ENCODE data around the gene LSP1. TPM values are rescaled to one million over a fixed set of nuclear protein-coding genes. Genes with fewer than 3 reads are reported as not detected.
"Not testable (repeated sequence)": the region's sequence is repeated elsewhere in the genome, so short reads cannot be mapped to it uniquely, and the experiment has no call there.

LSP1 gene
- total RNA-seq = 100 to 1,000 TPM; 463 to 477 TPM

DNA sequence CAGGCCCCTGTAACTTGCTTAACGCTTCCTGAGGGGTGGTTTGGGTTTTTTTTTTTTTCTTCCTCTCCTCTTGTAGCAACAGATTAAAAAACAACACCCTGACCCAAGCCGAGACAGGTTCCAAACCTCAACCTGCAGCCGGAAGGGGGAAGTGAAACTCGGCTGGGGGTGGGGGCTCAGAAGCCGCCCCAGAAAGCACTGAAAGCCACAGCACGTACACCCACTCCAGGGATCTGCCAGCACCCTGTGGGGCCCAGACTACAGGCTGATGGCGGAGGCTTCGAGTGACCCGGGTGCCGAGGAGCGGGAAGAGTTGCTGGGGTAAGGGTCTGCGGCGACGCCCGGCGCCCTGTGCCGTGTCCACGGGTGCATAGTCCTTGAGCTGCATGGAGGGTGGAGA is at the start of gene LSP1:
TSS of gene LSP1 (plus strand) at position 208 of the 400 bp plus-strand sequence. CDS start at position 269, 61 bp downstream.
- Mint-ChIP-seq H3K4me1 (ENCODE audit: low read depth) (peaks cover 63% of the 10 kb centered on the region), H3K27me3 (ENCODE audit: low read depth) (peaks cover 3% of the 10 kb centered on the region), H3K4me3 (peak within 1 kb of the TSS; percentile 99), H3K9me3 (ENCODE audit: insufficient read depth) (no peaks in the 10 kb centered on the region), H3K36me3 (ENCODE audit: low read depth) (peaks cover 24% of the 10 kb centered on the region), H3K27ac (peak within 1 kb of the TSS; percentile 98)
- DNase-seq = peak; percentile 93
- ChIA-PET POLR2A (interaction anchor here (0.6 to 3.8 kb wide), 8 partner anchors 9 to 69 kb away, joined by 3 to 16 read pairs (median 4); partner anchors contain the start of gene TNNI2), CTCF (interaction anchor here (0.9 to 3.1 kb wide), 10 partner anchors 14 to 200 kb away, joined by 3 to 23 read pairs (median 4); partner anchors contain the start of genes SYT8 and TNNI2)
- peak; percentile 63 for ATAC-seq

GRCh38 chr11:1803246-1803645 is 49.6 kb upstream of the LSP1 start:
- Mint-ChIP-seq H3K36me3 (ENCODE audit: low read depth) (no peaks in the 10 kb centered on the region), H3K4me1 (ENCODE audit: low read depth) (no peaks in the 10 kb centered on the region), H3K9me3 (ENCODE audit: insufficient read depth) (no peaks in the 10 kb centered on the region), H3K27me3 (ENCODE audit: low read depth) (peaks cover 25% of the 10 kb centered on the region), H3K4me3 (no peak overlapping the region), H3K27ac (no peak overlapping the region)
- DNase-seq (no peak), ATAC-seq (no peak)
- ChIA-PET CTCF (interaction anchor here (1.9 kb wide), 1 partner anchor 109 kb away, joined by 7 read pairs; no protein-coding TSS in a partner anchor), POLR2A (no interaction called here)

DNA sequence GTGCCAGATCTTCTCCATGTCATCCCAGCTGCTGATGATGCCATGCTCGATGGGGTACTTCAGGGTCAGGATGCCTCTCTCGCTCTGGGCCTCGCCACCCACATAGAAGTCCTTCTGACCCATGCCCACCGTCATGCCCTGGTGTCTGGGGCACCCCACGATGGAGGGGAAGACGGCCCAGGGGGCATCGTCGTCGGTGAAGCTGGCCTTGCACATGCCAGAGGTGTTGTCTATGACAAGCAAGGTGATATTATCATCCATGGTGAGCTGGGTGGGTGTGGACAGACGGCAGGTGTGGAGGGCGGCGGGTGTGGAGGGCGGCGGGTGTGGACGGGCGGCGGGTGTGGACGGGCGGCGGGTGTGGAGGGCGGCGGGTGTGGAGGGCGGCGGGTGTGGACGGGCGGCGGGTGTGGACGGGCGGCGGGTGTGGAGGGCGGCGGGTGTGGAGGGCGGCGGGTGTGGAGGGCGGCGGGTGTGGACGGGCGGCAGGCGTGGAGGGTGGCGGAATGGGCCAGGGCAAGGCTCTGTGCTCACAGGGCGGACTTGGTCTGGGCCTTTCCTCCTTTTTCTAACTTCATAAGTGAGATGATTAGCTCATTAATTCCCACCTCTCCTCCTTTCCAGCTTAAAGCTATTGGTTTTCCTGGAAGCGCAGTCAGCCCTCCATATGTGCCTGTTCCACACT is 48.9 kb upstream of the LSP1 start:
- H3K4me3 Mint-ChIP-seq; H3K4me1 Mint-ChIP-seq (ENCODE audit: low read depth); ATAC-seq; H3K27ac Mint-ChIP-seq; H3K9me3 Mint-ChIP-seq (ENCODE audit: insufficient read depth); H3K36me3 Mint-ChIP-seq (ENCODE audit: low read depth); POLR2A ChIA-PET; DNase-seq: not testable (repeated sequence)
- peaks cover 25% of the 10 kb centered on the region for H3K27me3 Mint-ChIP-seq (ENCODE audit: low read depth)
- CTCF ChIA-PET = interaction anchor here (1.9 to 2.4 kb wide), 2 partner anchors 29 to 110 kb away, joined by 7 to 9 read pairs; no protein-coding TSS in a partner anchor

GRCh38 chr11:1805525-1805924 is 47.4 kb upstream of the LSP1 start:
- DNase-seq = no peak
- no peaks in the 10 kb centered on the region for H3K36me3 Mint-ChIP-seq (ENCODE audit: low read depth)
- H3K9me3 Mint-ChIP-seq (ENCODE audit: insufficient read depth) = no peaks in the 10 kb centered on the region
- H3K4me1 Mint-ChIP-seq (ENCODE audit: low read depth) = no peaks in the 10 kb centered on the region
- H3K27ac Mint-ChIP-seq = no peak overlapping the region
- H3K4me3 Mint-ChIP-seq = no peak overlapping the region
- H3K27me3 Mint-ChIP-seq (ENCODE audit: low read depth) = peaks cover 29% of the 10 kb centered on the region
- CTCF ChIA-PET = interaction anchor here (0.6 to 2.8 kb wide), 4 partner anchors 28 to 499 kb away, joined by 3 to 14 read pairs (median 6); no protein-coding TSS in a partner anchor
- no peak for ATAC-seq
- POLR2A ChIA-PET = no interaction called here

- no peak for DNase-seq
- no peak for ATAC-seq
- Mint-ChIP-seq H3K4me1 (ENCODE audit: low read depth) (no peaks in the 10 kb centered on the region), H3K27me3 (ENCODE audit: low read depth) (peaks cover 25% of the 10 kb centered on the region), H3K27ac (no peak overlapping the region), H3K4me3 (no peak overlapping the region), H3K36me3 (ENCODE audit: low read depth) (no peaks in the 10 kb centered on the region), H3K9me3 (ENCODE audit: insufficient read depth) (no peaks in the 10 kb centered on the region)
- ChIA-PET POLR2A (no interaction called here), CTCF (interaction anchor here (1.2 to 4.1 kb wide), 5 partner anchors 24 to 114 kb away, joined by 3 to 29 read pairs (median 6); no protein-coding TSS in a partner anchor)
These were observed 45.5 kb upstream of the LSP1 start for GRCh38 chr11:1807264-1807995.

DNA sequence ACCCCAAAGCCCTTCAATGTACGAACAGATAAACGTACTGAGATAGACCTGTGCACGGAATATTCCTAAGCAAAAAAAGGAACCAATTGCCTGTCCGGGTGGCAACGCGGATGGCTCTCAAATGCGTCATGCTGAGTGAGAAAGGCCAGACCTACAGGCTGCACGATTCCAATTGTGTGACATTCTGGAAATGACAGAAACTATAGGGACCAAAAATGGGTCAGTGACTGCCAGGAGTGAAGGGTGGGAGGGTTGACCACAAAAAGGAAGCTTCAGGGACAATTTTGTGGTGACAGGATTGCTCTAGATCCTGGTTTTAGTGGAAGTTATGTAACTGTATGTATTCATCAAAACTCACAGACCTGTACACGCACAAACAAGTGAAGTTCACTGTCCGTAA is 42.1 kb upstream of the LSP1 start:
- Mint-ChIP-seq H3K4me1 (ENCODE audit: low read depth) (no peaks in the 10 kb centered on the region), H3K4me3 (no peak overlapping the region), H3K27ac (no peak overlapping the region), H3K36me3 (ENCODE audit: low read depth) (no peaks in the 10 kb centered on the region), H3K27me3 (ENCODE audit: low read depth) (peaks cover 14% of the 10 kb centered on the region), H3K9me3 (ENCODE audit: insufficient read depth) (no peaks in the 10 kb centered on the region)
- ATAC-seq (no peak), DNase-seq (no peak)
- ChIA-PET POLR2A (no interaction called here), CTCF (interaction anchor here (4.1 kb wide), 1 partner anchor 117 kb away, joined by 29 read pairs; no protein-coding TSS in a partner anchor)

GRCh38 chr11:1812274-1812673 is 40.6 kb upstream of the LSP1 start:
- ATAC-seq (no peak), DNase-seq (no peak)
- ChIA-PET POLR2A (no interaction called here), CTCF (interaction anchor here (0.7 kb wide), 1 partner anchor 119 kb away, joined by 3 read pairs; no protein-coding TSS in a partner anchor)
- Mint-ChIP-seq H3K27me3 (ENCODE audit: low read depth) (peaks cover 17% of the 10 kb centered on the region), H3K4me1 (ENCODE audit: low read depth) (no peaks in the 10 kb centered on the region), H3K4me3 (no peak overlapping the region), H3K36me3 (ENCODE audit: low read depth) (no peaks in the 10 kb centered on the region), H3K9me3 (ENCODE audit: insufficient read depth) (peaks cover 2% of the 10 kb centered on the region), H3K27ac (no peak overlapping the region)

DNA sequence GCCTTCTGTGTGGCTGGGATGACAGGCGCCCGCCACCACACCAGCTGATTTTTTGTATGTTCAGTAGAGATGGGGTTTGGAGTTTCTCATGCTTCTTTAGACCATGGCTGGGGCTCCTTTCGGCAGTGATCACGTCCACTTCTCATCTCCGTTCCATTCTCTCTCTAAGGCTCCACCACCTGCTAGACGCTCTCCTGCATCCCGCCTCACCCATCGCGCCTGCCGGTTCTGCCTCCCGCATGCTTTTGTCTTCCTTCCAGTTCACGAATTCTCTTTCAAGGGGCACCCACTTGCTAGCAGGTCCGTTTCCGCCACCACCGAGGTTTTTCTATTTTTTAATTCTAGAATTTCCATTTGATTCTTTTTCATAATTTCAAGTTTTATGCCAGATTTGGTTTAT is 40.1 kb upstream of the LSP1 start:
- Mint-ChIP-seq H3K27me3 (ENCODE audit: low read depth) (peaks cover 16% of the 10 kb centered on the region), H3K36me3 (ENCODE audit: low read depth) (no peaks in the 10 kb centered on the region), H3K4me1 (ENCODE audit: low read depth) (no peaks in the 10 kb centered on the region), H3K9me3 (ENCODE audit: insufficient read depth) (peaks cover 6% of the 10 kb centered on the region), H3K27ac (no peak overlapping the region), H3K4me3 (no peak overlapping the region)
- ChIA-PET POLR2A (no interaction called here), CTCF (interaction anchor here (0.7 kb wide), 1 partner anchor 119 kb away, joined by 3 read pairs; no protein-coding TSS in a partner anchor)
- no peak for ATAC-seq
- DNase-seq = no peak

DNA sequence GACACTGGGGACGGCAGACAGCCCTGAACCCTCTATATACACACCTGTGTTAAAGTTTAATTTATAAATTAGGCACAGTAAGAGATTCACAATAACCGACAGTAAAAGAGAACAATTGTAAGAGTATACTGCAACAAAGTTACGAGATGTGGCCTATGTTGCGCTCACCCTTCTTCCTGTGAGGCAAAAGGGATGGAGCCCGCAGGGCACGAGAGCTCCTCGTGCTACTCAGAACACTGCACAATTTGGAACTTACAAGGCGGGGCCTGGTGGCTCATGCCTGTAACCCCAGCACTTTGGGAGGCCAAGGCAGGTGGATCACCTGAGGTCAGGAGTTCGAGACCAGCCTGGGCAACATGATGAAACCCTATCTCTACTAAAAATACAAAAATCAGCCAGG is 39.5 kb upstream of the LSP1 start:
- POLR2A ChIA-PET; H3K4me1 Mint-ChIP-seq (ENCODE audit: low read depth); H3K36me3 Mint-ChIP-seq (ENCODE audit: low read depth); ATAC-seq; H3K9me3 Mint-ChIP-seq (ENCODE audit: insufficient read depth); H3K27ac Mint-ChIP-seq; DNase-seq; H3K4me3 Mint-ChIP-seq; CTCF ChIA-PET: not testable (repeated sequence)
- peaks cover 14% of the 10 kb centered on the region for H3K27me3 Mint-ChIP-seq (ENCODE audit: low read depth)

GRCh38 chr11:1814691-1815090 is 38.2 kb upstream of the LSP1 start:
- H3K27me3 Mint-ChIP-seq (ENCODE audit: low read depth) = peaks cover 12% of the 10 kb centered on the region
- no peaks in the 10 kb centered on the region for H3K4me1 Mint-ChIP-seq (ENCODE audit: low read depth)
- H3K4me3 Mint-ChIP-seq = no peak overlapping the region
- CTCF ChIA-PET = interaction anchor here (0.9 to 1.0 kb wide), 2 partner anchors 18 to 24 kb away, joined by 3 read pairs; partner anchors contain the start of gene TNNI2
- POLR2A ChIA-PET = no interaction called here
- no peak overlapping the region for H3K27ac Mint-ChIP-seq
- H3K9me3 Mint-ChIP-seq (ENCODE audit: insufficient read depth) = peaks cover 13% of the 10 kb centered on the region
- ATAC-seq = no peak
- no peak for DNase-seq
- no peaks in the 10 kb centered on the region for H3K36me3 Mint-ChIP-seq (ENCODE audit: low read depth)

DNA sequence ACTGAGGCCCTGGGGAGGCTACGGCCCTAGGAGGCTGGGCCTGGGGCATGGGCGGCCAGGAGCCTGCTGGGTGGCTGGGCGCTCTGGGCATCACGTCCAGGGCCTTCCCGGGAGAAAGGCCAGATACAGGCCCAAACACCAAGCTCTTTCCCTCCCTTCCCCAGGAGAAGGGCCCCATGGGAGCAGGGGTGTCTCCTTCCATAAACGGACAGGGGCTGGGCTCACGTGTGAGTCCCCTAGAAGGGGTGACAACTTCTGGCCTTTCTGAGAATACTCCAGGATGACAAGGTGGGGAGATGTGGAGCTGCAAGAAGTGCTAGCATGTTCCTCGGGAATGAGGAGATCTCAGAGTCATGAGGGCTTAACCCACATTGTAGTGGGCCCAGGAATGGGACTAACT is 37.6 kb upstream of the LSP1 start:
- H3K4me3 Mint-ChIP-seq = no peak overlapping the region
- peaks cover 13% of the 10 kb centered on the region for H3K9me3 Mint-ChIP-seq (ENCODE audit: insufficient read depth)
- H3K27me3 Mint-ChIP-seq (ENCODE audit: low read depth) = peaks cover 11% of the 10 kb centered on the region
- ATAC-seq (no peak), DNase-seq (no peak)
- ChIA-PET CTCF (interaction anchor here (0.9 to 2.2 kb wide), 4 partner anchors 17 to 121 kb away, joined by 3 to 6 read pairs (median 4); partner anchors contain the start of gene TNNI2), POLR2A (no interaction called here)
- no peaks in the 10 kb centered on the region for H3K36me3 Mint-ChIP-seq (ENCODE audit: low read depth)
- H3K4me1 Mint-ChIP-seq (ENCODE audit: low read depth) = no peaks in the 10 kb centered on the region
- H3K27ac Mint-ChIP-seq = no peak overlapping the region

- CTCF ChIA-PET = interaction anchor here (1.0 to 2.2 kb wide), 3 partner anchors 17 to 122 kb away, joined by 3 to 6 read pairs (median 5); partner anchors contain the start of gene TNNI2
- Mint-ChIP-seq H3K4me1 (ENCODE audit: low read depth) (no peaks in the 10 kb centered on the region), H3K9me3 (ENCODE audit: insufficient read depth) (peaks cover 13% of the 10 kb centered on the region), H3K27ac (no peak overlapping the region), H3K36me3 (ENCODE audit: low read depth) (no peaks in the 10 kb centered on the region), H3K27me3 (ENCODE audit: low read depth) (peaks cover 11% of the 10 kb centered on the region), H3K4me3 (no peak overlapping the region)
- POLR2A ChIA-PET = no interaction called here
- DNase-seq (no peak), ATAC-seq (no peak)
These were observed 37.1 kb upstream of the LSP1 start for GRCh38 chr11:1815751-1816150.

All from activated CD8-positive, alpha-beta T cell treated with anti-CD3 and anti-CD28 coated beads, Interleukin-2, amount 10 ng/mL, durations not matched to agents 7 days and 5 days (primary cell).